HEK293 (cell line): ENCODE data around the gene CA10.

Source experiments
- ELK4 ChIP-seq: IDR thresholded peaks from 2 replicates; pipeline ENCODE4 v1.6.1; 2011; ENCODE audit warnings: mild to moderate bottlenecking, low read depth, low read length, borderline replicate concordance
- HOXD13 ChIP-seq: sonication (generic); formaldehyde crosslinking; IDR thresholded peaks from 2 replicates; pipeline ENCODE4 v1.8.0; 2022; ENCODE audit warnings: missing genetic modification reagents, borderline replicate concordance
- MEIS1 ChIP-seq: sonication (generic); formaldehyde crosslinking; IDR thresholded peaks from 2 replicates; pipeline ENCODE4 v1.8.1; 2022; ENCODE audit warnings: missing genetic modification reagents, mild to moderate bottlenecking, borderline replicate concordance
- MYNN ChIP-seq: fragments of 450-650 bp; formaldehyde crosslinking; IDR thresholded peaks from 2 replicates; pipeline ENCODE4 v1.5.1; 2016; ENCODE audit warnings: missing biosample characterization, missing genetic modification characterization, borderline replicate concordance
- OVOL3 ChIP-seq: fragments of 450-650 bp; formaldehyde crosslinking; IDR thresholded peaks from 2 replicates; pipeline ENCODE4 v1.5.1; 2016; ENCODE audit warnings: missing biosample characterization, missing genetic modification characterization
- YY1 ChIP-seq: fragments of 450-650 bp; formaldehyde crosslinking; IDR thresholded peaks from 2 replicates; pipeline ENCODE4 v1.5.1; 2018; ENCODE audit warnings: missing biosample characterization, missing genetic modification characterization
- ZBTB10 ChIP-seq: fragments of 450-650 bp; formaldehyde crosslinking; IDR thresholded peaks from 2 replicates; pipeline ENCODE4 v1.5.1; 2016; ENCODE audit warnings: missing biosample characterization, missing genetic modification characterization
- ZBTB21 ChIP-seq: fragments of 450-650 bp; formaldehyde crosslinking; IDR thresholded peaks from 2 replicates; pipeline ENCODE4 v1.5.1; 2017; ENCODE audit warnings: missing biosample characterization, missing genetic modification characterization
- ZBTB49 ChIP-seq: fragments of 450-650 bp; formaldehyde crosslinking; IDR thresholded peaks from 2 replicates; pipeline ENCODE4 v1.5.1; 2016; ENCODE audit warnings: missing biosample characterization, missing genetic modification characterization, low read depth
- ZNF133 ChIP-seq: fragments of 450-650 bp; formaldehyde crosslinking; IDR thresholded peaks from 2 replicates; pipeline ENCODE4 v1.5.1; 2016; ENCODE audit warnings: missing biosample characterization, missing genetic modification characterization
- ZNF146 ChIP-seq: fragments of 450-650 bp; formaldehyde crosslinking; IDR thresholded peaks from 2 replicates; pipeline ENCODE4 v1.5.1; 2016; ENCODE audit warnings: missing biosample characterization, missing genetic modification characterization
- ZNF184 ChIP-seq: fragments of 450-650 bp; IDR thresholded peaks from 2 replicates; pipeline ENCODE4 v1.5.1; 2018; ENCODE audit warnings: missing biosample characterization, mild to moderate bottlenecking, missing genetic modification characterization
- ZNF266 ChIP-seq: fragments of 450-650 bp; formaldehyde crosslinking; IDR thresholded peaks from 2 replicates; pipeline ENCODE4 v1.5.1; 2016; ENCODE audit warnings: missing biosample characterization, missing genetic modification characterization, low read depth
- ZNF280D ChIP-seq: fragments of 450-650 bp; formaldehyde crosslinking; IDR thresholded peaks from 2 replicates; pipeline ENCODE4 v1.5.1; 2016; ENCODE audit warnings: missing biosample characterization, missing genetic modification characterization
- ZNF292 ChIP-seq: fragments of 450-650 bp; formaldehyde crosslinking; IDR thresholded peaks from 2 replicates; pipeline ENCODE4 v1.5.1; 2016; ENCODE audit warnings: low read depth, missing biosample characterization, missing genetic modification characterization, borderline replicate concordance
- ZNF341 ChIP-seq: fragments of 450-650 bp; formaldehyde crosslinking; IDR thresholded peaks from 2 replicates; pipeline ENCODE4; 2016; ENCODE audit warnings: low read depth, missing biosample characterization, missing genetic modification characterization
- ZNF394 ChIP-seq: fragments of 450-650 bp; formaldehyde crosslinking; IDR thresholded peaks from 2 replicates; pipeline ENCODE4 v1.5.1; 2016; ENCODE audit warnings: missing biosample characterization, missing genetic modification characterization, mild to moderate bottlenecking, moderate library complexity, borderline replicate concordance
- ZNF514 ChIP-seq: fragments of 450-650 bp; formaldehyde crosslinking; IDR thresholded peaks from 2 replicates; pipeline ENCODE4 v1.5.1; 2016; ENCODE audit warnings: missing biosample characterization, missing genetic modification characterization
- ZNF530 ChIP-seq: fragments of 450-650 bp; formaldehyde crosslinking; IDR thresholded peaks from 2 replicates; pipeline ENCODE4 v1.5.1; 2016; ENCODE audit warnings: low read depth, missing biosample characterization, missing genetic modification characterization
- ZNF561 ChIP-seq: fragments of 450-650 bp; IDR thresholded peaks from 2 replicates; pipeline ENCODE4 v1.5.1; 2018; ENCODE audit warnings: missing biosample characterization, missing genetic modification characterization, borderline replicate concordance
- ZNF624 ChIP-seq: fragments of 450-650 bp; formaldehyde crosslinking; IDR thresholded peaks from 2 replicates; pipeline ENCODE4 v1.5.1; 2017; ENCODE audit warnings: missing biosample characterization, missing genetic modification characterization
- ZNF639 ChIP-seq: fragments of 450-650 bp; formaldehyde crosslinking; IDR thresholded peaks from 2 replicates; pipeline ENCODE4 v1.5.1; 2016; ENCODE audit warnings: missing biosample characterization, missing genetic modification characterization
- ZNF664 ChIP-seq: fragments of 450-650 bp; formaldehyde crosslinking; IDR thresholded peaks from 2 replicates; pipeline ENCODE4 v1.5.1; 2016; ENCODE audit warnings: missing biosample characterization, missing genetic modification characterization
- ZNF670 ChIP-seq: fragments of 450-650 bp; formaldehyde crosslinking; IDR thresholded peaks from 2 replicates; pipeline ENCODE4 v1.5.1; 2016; ENCODE audit warnings: missing biosample characterization, missing genetic modification characterization, low read depth
- ZNF704 ChIP-seq: fragments of 450-650 bp; formaldehyde crosslinking; IDR thresholded peaks from 2 replicates; pipeline ENCODE4 v1.5.1; 2016; ENCODE audit warnings: missing biosample characterization, missing genetic modification characterization
- ZSCAN18 ChIP-seq: fragments of 450-650 bp; formaldehyde crosslinking; IDR thresholded peaks from 2 replicates; pipeline ENCODE4 v1.5.1; 2016; ENCODE audit warnings: missing biosample characterization, missing genetic modification characterization

Gene CA10

GRCh38 chr17:51739245-51739886 is 419.1 kb downstream of the CA10 start (continued):
- no peak for TF ChIP-seq ZBTB49
- TF ChIP-seq ZNF341, result no peak
- no peak for TF ChIP-seq MEIS1 (CRISPR knock-in tag)
- TF ChIP-seq ZBTB21 (tag by site-specific recombination), result no peak
- TF ChIP-seq ZSCAN18, result no peak
- TF ChIP-seq ZNF133 (tag by site-specific recombination), result no peak
- TF ChIP-seq ZNF394 (tag by site-specific recombination), result no peak
- no peak for TF ChIP-seq ZNF530
- TF ChIP-seq ZNF639 (tag by site-specific recombination), result peak; percentile 44; the same call in 1 of the 2 replicates
- TF ChIP-seq ZNF624, result no peak
- no peak for TF ChIP-seq ELK4
- TF ChIP-seq ZNF664 (tag by site-specific recombination), result no peak
- TF ChIP-seq ZNF704 (tag by site-specific recombination), result no peak
- TF ChIP-seq ZNF280D (tag by site-specific recombination), result no peak
- TF ChIP-seq YY1 (tag by site-specific recombination), result no peak
- no peak for TF ChIP-seq ZNF670 (tag by site-specific recombination)
- TF ChIP-seq ZBTB10 (tag by site-specific recombination), result no peak
- TF ChIP-seq ZNF561 (tag by site-specific recombination), result peak; percentile 65; the same call in 1 of the 2 replicates
- 0 out of 2 replicates have a peak, but pooled peaks have one; percentile 34 for TF ChIP-seq ZNF184
- no peak for TF ChIP-seq HOXD13
- TF ChIP-seq ZNF514, result no peak
- TF ChIP-seq ZNF266 (tag by site-specific recombination), result no peak
- TF ChIP-seq OVOL3, result no peak; the same call in 1 of the 2 replicates
- TF ChIP-seq ZNF146 (tag by site-specific recombination), result no peak
- TF ChIP-seq MYNN (tag by site-specific recombination), result no peak
- TF ChIP-seq ZNF292, result no peak
